VCaP (cell line): ENCODE measurements around the gene ALDOC.
A peak's percentile ranks its signal among the peaks of the same experiment; 100 is the strongest.

ENCODE experiments used
- H3K27ac ChIP-seq: fragments of 450-650 bp; 2 replicates; pipeline ENCODE4 v1.5.1; 2017
- CTCF ChIP-seq: fragments of 450-650 bp; conservative IDR thresholded peaks from 2 replicates; pipeline ENCODE4 v1.5.1; 2017; ENCODE audit warnings: mild to moderate bottlenecking, moderate library complexity

ALDOC gene

GRCh38 chr17:28598799-28599310, 22.2 kb upstream of the ALDOC start, which contains the start of gene SPAG5:
TSS of gene SPAG5 (minus strand) at chr17:28599025. CDS start at chr17:28598946, 79 bp downstream.
- peak within 1 kb of the TSS; percentile 82 for H3K27ac ChIP-seq
- TF ChIP-seq CTCF, result no peak

GRCh38 chr17:28598389-28598788, 21.7 kb upstream of the ALDOC start:
- no peak for TF ChIP-seq CTCF
- H3K27ac ChIP-seq, result peak overlapping the region; percentile 82

GRCh38 chr17:28597606-28598383, 21.1 kb upstream of the ALDOC start:
- no peak for TF ChIP-seq CTCF
- peak overlapping the region; percentile 82 for H3K27ac ChIP-seq

GRCh38 chr17:28592260-28592659, 15.6 kb upstream of the ALDOC start:
- TF ChIP-seq CTCF, result no peak
- H3K27ac ChIP-seq, result no peak overlapping the region

- no peak for TF ChIP-seq CTCF
- H3K27ac ChIP-seq, result no peak overlapping the region
These were observed 9.2 kb upstream of the ALDOC start for GRCh38 chr17:28585851-28586250.

- no peak overlapping the region for H3K27ac ChIP-seq
- TF ChIP-seq CTCF, result no peak
These were observed 7.7 kb upstream of the ALDOC start for GRCh38 chr17:28584434-28584833.

GRCh38 chr17:28582513-28582912, 5.8 kb upstream of the ALDOC start:
- TF ChIP-seq CTCF, result no peak

More at GRCh38 chr17:28582513-28582912, 5.8 kb upstream of the ALDOC start:
- no peak overlapping the region for H3K27ac ChIP-seq
